ENCODE data around the gene ZCRB1.

Gene ZCRB1

DNA sequence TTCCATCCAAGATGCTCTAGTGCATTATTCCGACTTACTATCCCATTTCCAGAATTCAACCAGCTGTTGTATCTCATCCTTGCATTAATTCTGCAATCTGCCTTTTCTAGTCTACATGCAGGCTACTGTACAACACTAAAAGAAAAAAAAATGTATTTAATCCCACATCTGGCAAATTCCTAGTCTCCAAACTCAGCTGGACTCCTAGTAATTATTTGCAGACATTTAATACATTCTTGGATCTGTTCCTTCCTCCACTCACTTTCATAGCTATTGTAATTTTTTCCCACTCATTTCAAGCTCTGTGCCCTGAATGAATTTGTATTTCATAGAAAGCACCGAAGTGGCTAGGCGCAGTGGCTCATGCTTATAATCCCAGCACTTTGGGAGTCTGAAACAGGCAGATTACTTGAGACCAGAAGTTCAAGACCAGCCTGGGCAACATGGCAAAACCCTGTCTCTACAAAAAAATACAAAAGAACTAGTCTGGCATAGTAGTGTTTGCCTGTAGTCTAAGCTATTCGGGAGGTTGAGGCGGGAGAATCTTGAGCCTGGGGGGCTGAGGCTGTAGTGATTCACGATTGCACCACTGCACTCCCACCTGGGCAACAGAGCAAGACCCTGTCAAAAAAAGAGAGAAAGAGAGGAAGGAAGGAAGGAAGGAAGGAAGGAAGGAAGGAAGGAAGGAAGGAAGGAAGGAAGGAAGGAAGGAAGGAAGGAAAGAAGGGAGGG, 48.3 kb downstream of the ZCRB1 start:
- DNase-seq: no peak

DNA sequence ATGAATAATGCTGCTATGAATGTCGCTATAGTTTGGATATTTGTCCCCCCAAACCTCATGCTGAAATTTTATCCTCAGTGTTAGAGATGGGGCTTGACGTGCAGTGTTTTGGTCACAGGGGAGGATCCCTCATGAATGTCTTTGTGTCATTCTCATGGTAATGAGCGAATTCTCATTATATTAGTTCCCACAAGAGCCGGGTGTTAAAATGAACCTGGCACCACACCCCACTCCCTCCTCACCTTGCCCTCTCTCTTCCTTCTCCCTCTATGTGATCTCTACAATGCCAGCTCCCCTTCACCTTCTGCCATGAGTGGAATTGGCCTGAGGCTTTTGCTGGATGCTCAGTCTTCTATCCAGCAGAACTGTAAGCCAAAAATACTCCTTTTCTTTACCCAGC, 50.4 kb downstream of the ZCRB1 start:
- no peak for DNase-seq

DNA sequence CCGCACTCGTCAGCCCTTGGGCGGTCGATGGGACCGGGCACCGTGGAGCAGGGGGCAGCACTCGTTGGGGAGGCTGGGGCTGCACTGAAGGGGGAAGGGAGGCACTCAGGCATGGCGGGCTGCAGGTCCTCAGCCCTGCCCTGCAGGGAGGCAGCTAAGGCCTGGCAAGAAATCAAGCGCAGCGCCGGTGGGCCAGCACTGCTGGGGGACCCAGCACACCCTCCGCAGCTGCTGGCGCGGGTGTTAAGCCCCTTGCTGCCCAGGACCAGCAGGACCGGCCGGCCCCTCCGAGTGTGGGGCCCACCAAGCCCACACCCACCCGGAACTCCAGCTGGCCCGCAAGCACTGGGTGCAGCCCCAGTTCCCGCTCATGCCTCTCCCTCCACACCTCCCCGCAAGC, 52.2 kb downstream of the ZCRB1 start:
- no peak for DNase-seq

DNA sequence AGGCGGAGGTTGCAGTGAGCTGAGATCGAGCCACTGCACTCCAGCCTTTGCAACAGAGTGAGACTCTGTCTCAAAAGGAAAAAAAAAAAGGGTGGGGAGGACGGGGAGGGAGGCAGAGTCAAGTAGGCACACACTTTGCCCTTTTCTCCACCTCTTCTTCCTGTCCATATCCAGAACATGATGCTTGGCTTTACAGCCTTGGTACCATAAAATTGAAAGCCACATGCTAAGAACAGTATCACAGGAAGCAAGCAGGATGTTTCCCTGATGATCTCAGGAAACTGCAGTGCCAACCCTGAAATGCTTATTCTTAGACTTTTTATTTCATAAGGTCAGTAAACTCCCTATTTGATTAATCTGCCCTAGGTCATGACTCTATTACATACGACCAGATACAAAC, 55.3 kb downstream of the ZCRB1 start:
- DNase-seq: no peak

DNA sequence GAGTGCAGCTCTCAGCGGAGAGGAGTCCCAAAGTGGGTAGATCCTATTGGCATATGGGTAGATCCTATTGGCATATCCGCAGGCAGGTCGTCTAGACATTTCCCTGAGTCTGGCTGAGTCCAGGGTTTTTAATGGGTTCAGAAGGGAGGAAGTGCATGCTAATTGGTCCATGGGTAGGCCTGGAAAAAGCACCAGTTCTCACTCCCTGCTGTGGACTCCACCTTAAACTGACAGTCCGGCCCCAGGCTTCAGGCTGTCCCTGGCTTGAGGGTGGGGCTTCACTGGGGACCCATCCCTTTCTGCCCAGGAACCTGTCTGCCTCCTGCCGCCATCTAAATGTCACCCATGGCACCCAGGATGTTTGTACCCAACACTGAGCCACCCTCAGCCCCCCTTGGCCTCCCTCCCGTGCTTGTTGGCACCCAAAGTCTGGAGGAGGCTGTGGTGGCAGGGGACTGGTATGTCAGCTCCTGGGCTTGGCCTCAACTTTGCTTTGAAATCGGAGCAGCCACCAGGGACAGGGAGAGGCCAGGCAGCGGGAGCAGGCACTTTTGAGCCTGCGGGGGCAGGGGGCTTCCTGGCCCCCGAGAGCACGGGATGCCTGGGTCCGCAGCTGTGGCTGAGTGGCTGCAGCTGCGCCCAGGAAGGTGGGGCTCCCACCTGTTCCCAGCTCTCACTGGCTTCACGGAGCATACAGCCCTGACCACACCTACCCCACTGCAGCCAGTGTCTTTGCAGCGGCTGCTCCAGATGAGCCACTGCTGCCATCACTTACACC, 58.3 kb downstream of the ZCRB1 start:
- no peak for DNase-seq

DNA sequence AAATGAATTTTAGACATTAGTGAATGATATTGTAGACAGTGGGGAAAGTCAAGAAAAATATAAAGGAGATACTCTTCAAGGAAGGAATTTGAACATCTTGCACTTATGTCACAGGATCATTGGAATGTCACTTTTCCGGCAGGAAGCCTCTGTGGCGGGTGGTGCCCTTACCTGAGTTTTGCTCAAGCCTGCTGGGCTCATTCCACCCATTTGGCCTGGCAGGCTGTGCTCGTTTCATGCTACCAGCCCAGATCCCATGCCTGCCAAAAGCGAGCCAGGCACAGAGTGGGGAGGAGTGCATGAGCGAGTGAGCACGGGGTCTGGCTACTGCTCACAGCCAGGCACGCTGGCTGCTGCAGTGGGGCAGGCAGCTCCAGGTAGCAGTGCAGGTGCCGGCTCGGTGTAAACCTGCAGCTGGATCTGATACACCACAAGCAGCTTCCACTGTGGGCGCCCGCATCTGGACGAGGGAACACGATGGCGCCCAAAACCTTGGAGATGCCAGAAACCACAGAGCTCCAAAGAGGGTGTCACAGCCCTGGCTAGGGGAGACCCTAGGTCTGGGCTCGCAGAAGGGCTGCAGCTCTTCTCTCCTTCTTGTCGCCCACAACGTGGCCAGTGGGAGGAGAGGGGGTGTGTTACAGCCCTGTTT, 59.2 kb downstream of the ZCRB1 start:
- DNase-seq: no peak

DNA sequence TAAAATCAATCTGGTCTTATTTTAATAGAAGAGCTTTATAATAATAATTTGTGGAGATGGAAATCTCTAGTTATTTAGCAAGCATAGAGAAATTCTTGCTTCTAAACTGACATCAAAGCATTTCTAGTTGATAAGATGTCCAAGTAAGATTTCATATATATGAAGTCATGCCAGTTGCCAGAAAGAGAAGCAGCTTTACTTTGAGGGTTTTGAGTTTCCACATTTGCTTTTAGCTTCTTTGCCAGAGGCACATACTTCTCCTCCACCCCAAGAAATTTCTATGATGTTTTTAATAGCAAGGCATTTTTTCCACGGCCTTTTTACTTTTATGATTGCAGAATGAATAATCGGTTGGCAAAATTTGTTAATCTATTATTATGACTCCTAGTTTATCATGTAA, 63.6 kb downstream of the ZCRB1 start:
- no peak for DNase-seq

All from activated effector memory CD4-positive, alpha-beta T cell treated with anti-CD3 and anti-CD28 coated beads, Interleukin-2, amount 50 U/mL, for 16 hours (primary cell).